Right ventricle myocardium superior (tissue), 1 donor: ENCODE data around the gene SUMF2. TPM values are rescaled to one million over a fixed set of nuclear protein-coding genes. Genes with fewer than 3 reads are reported as not detected.
A peak's percentile ranks its signal among the peaks of the same experiment; 100 is the strongest.
"Not testable (repeated sequence)": the region's sequence is repeated elsewhere in the genome, so short reads cannot be mapped to it uniquely, and the experiment has no call there.

Experiments used
- ATAC-seq: fragments of 200-7000 bp; cut with Tn5 transposase; one replicate; pipeline ENCODE4 v1.9.1; 2020; ENCODE audit warnings: mild to moderate bottlenecking; ENCODE audit not compliant: poor library complexity
- DNase-seq: peaks from one replicate; pipeline ENCODE4 v3.0.0-alpha.2; 2020
- intact Hi-C: fragments of 100-400 bp; cut with DNase I; formaldehyde crosslinking; loops from one replicate; pipeline ENCODE4 v1.11.2; 2022
- total RNA-seq: library from RNA; stranded (reverse); fragmentation: NEBNext Ultra II Directional; extraction: Animal tissue kit (Norgen Biotek cat#: 25700); gene quantifications from one replicate; pipeline ENCODE4 v1.2.1, GENCODE V29; 2021
- donor health status: DM: no; HTN: yes; CAD: no; lungs with severe emphysema.

The SUMF2 gene
- total RNA-seq, 1 donor from 2014 or later, result 28.4 TPM

DNA sequence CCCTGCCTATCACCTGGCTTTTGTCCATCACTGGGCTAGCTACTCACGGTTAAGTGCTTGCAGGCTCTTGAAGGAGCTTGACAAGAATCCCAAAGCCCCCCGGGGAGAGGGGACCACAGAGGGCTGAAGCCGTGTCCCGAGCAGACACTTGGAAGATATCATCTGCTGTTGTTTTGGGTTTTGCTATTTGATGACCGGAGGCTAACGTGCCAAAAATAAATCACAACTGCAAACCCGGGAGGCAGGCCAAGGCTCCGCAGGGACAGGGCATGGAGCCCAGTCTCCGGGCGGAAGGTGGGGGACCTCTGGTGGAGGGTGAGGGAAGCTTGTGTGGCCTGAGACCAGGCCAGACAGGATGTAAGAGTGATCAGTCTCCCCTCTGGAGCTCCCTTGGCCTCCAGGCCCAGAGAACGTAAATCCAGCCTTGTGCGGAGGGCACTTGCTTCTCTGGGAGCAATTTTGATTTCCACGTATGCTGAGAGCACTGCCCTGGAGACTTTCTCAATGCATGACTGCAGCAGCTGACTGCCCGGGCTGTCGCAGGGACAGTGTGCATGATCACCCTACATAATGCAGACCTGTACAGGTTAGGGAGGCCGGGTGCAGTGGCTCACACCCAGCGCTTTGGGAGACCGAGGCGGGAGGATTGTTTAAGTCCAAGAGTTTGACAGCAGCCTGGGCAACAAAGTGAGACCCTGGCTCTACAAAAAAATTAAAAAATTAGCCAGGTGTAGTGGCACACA is 28.9 kb downstream of the SUMF2 start, which contains the start of gene PHKG1:
PHKG1 (minus strand) TSS at position 164 of the 743 bp plus-strand sequence. CDS start 4,011 bp downstream, outside the sequence.
- intact Hi-C loops, result no loop called here
- DNase-seq (peak; percentile 90), ATAC-seq (peak; percentile 88)

DNA sequence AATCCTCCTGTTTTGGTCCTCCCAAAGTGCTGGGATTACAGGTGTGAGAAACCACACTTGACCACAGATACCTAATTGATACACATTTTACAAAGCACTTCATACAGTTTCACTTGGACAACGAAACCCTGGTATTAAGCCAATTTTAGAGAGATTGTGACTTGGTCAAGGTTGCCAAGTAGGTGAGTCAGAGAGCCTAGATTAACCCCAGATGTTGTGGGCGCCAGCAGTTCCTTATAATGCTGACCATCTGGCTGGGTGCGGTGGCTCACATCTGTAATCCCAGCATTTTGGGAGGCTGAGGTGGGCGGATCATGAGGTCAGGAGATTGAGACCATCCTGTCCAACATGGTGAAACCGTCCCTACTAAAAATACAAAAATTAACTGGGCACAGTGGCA is 33.6 kb downstream of the SUMF2 start:
- DNase-seq, result no peak
- peak; percentile 50 for ATAC-seq
- intact Hi-C loops, result no loop called here

DNA sequence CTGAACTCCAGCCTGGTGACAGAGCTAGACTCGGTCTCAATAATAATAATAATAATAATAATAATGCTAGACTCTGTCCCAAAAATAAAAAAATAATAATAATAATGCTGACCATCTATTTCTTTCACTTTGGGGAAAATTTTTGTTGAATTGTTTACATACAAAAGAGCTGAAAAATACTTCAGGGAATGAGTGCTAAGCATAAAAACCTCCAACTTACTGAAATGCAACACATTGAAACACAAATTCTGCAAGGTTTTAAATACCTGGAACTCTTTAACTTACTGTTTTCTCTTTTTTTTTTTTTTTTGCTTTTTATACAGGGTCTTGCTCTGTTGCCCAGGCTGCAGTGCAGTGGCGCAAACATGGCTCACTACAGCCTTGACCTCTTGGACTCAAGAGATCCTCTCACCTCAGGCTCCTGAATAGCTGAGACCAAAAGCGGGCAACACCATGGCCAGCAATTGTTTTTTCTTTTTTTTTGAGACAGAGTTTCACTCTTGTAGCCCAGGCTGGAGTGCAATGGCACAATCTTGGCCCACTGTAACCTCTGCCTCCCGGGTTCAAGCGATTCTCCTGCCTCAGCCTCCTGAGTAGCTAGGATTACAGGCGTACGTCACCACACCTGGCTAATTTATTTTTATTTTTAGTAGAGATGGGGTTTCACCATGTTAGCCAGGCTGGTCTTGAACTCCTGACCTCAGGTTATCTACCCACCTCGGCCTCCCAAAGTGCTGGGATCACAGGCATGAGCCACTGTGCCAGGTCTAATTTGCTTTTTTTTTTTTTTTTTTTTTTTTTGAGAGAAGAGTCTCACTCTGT is 34.3 kb downstream of the SUMF2 start:
- DNase-seq, ATAC-seq, intact Hi-C loops: not testable (repeated sequence)

DNA sequence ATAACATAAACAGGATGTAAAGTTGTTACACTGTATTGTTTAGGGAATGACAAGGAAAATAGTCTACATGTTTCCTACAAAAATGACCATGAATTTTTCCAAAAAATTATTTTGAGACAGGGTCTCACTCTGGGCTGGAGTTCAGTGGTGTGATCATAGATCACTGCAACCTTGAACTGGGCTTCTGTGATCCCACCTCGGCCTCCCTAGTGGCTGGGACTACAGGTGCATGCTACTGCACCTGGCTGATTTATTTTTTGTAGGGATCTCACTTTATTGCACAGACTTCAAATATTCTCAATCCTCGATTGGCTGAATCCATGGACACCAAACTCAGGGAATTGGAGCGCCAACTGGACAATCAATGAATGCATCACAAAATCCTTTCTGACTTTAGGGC is 35.6 kb downstream of the SUMF2 start:
- ATAC-seq (no peak), DNase-seq (no peak)
- intact Hi-C loops, result no loop called here

DNA sequence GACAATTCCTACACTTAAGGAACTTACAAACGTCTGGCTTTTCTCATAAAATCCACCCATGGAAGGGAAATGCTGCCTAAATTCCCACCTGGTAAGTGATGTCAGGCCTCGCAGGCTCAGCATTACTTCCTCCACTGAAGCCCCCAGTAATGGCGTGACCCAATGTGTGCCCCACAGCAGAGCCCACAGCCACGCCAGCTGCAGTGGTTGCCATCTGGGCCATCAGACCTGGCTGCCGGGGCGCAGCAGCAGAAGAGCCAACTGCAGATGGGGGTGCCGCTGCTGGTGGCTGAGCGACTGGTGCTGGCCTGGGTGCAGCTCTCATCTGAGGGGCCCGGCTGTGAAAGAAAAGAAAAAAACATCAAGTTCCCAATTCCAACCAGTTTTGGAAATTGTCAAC is 40.1 kb downstream of the SUMF2 start:
- ATAC-seq, DNase-seq, intact Hi-C loops: not testable (repeated sequence)

DNA sequence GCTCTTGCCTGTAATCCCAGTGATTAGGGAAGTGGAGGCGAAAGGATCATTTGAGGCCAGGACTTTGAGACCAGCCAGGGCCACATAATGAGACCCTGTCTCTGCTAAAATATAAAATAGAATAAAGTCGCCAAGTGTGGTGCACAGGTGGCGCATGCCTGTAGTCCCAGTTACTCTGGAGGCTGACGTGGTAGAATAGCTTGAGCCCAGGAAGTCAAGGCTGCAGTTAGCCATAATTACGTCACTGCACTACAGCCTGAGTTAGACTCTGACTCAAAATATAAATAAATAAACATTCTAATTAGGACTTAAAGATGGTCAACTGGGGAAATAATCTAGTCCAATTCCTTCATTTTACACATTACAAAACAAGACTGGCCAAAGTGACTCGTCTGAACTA is 41.4 kb downstream of the SUMF2 start:
- ATAC-seq, result peak; percentile 37
- no peak for DNase-seq
- intact Hi-C loops, result no loop called here

DNA sequence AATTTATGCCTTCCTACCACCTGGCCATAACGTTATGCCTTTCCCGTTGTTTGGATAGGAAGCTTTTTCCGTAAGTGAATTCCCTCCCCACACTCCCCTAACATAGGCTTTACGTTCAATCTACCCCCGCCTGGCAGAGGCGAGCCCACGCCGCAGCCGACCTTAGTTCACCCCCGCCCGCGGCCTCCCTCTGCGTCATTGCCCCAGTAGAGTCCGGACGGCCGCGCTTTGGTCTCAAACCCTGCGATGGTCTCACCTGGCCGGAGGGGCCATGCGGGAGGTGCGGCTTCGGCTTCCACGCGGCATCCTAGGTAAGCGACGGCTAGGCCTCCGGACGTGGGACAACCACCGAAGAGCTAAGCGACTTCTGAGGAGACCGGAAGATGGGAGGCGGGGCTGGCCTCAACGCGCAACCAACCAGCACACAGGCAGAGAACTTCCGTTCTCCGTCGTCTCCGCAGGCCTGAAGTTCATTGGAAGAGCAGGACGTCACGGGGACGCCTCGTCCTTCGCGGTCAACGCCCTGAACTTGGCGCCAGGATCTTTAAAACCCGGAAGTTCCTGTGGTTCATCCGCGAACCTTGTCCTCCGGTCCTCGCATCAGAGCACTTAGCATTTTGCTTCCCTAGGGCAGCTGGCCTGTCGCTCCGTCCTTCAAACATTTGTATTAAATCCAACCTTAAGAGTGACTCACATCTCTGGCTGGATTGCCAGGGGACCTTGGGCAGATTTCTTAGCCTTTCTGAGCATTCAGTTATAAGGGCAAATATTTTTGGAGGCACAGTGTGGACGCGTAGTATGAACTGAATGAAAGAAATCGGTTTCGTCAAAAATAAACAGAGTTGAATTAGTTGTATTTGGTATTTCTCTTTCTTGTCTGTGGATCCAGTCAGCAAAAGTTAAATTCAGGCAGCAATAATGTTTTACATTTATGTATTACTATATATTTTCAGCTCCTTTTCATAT is 42.3 kb downstream of the SUMF2 start, which contains the start of gene CHCHD2:
CHCHD2 (minus strand) TSS at position 369 of the 966 bp plus-strand sequence; CDS start at position 306, 63 bp downstream.
- ATAC-seq (peak; percentile 100), DNase-seq (peak; percentile 98)
- intact Hi-C loops, result no loop called here

DNA sequence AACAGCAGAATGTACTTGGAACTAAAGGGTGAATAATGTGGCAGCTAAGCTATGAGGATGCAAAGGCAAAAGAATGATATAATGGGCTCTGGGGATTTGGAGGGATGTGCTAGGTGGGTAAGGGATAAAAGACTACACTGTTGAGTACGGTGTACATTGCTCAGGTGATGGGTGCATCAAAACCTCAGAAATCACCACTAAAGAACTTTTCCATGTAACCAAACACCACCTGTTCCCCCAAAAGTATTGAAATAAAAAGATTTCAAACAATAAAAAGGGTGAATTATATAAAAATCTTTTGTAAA is 43.8 kb downstream of the SUMF2 start:
- DNase-seq, result no peak
- intact Hi-C loops, result no loop called here
- no peak for ATAC-seq

DNA sequence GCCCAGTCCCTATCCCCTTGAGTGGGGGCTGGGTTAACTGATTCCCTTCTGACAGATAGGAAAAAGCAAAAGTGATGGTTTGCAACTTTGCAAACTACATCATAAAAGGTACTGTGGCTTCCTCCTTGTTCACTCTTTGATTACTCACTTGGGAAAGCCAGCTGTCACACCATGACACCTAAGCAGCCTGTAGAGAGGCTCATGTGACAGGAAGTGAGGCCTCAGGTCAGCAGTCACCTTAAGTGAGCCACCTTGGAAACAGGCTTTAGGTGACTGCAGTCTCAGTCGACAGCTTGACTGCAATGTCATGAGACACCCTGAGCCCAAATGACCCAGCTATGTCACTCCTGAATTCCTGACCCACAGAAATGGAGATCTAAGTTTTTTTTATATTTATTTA is 46.5 kb downstream of the SUMF2 start:
- DNase-seq, result no peak
- intact Hi-C loops, result no loop called here
- no peak for ATAC-seq

DNA sequence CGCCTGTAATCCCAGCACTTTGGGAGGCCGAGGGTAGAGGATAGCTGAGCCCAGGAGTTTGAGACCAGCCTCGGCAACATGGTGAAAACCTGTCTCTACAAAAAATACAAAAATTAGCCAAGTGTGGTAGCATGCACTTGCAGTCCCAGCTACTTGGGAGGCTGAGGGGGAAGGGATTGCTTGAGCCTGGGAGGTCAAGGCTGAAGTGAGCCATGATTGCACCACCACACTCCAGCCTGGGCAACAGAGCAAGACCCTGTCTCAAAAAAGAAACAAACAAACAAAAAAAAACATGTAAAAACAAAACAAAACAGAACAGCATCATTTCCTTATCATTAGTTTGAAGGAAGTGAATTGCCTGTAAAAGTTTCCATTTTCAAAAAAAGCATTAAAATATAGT is 48.2 kb downstream of the SUMF2 start:
- ATAC-seq, DNase-seq, intact Hi-C loops: not testable (repeated sequence)

DNA sequence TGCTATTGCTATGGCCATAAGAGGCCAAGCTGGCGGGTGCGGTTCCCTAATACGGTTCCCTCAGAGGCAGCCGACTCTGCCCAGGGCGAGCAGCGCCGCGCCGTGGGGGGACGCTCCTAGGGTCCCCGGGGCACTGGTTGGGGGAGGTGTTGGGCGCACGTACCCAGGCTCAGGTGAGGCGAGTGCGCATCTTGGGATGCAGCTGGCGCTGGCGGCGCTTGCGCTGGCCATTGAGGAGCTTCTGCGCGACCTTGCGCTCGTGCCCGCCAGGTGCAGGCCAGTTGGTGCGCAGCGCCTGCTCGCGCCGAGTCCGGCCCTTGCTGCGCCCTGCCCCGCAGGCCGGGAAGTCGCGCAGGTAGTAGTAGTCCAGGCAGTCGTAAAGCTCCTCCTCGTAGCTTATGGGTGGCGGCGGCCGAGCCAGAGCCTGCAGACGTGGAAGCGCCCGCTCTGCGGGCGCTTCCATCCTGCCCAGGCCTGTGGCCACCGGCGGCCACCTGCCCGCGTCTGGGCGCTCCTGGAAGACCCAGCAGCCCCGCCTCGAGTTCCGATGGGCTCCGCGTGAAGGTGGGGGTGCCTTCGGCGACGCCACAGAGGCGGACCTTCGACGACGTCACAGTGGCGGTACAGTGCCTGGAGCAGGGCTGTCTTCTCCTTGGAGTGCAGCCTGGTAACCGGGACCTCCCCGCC is 51.9 kb downstream of the SUMF2 start, which contains the start of gene NUPR2:
NUPR2 (minus strand) TSS at position 566 of the 687 bp plus-strand sequence; CDS start at position 463, 103 bp downstream.
- peak; percentile 20 for ATAC-seq
- intact Hi-C loops, result no loop called here
- DNase-seq, result no peak

DNA sequence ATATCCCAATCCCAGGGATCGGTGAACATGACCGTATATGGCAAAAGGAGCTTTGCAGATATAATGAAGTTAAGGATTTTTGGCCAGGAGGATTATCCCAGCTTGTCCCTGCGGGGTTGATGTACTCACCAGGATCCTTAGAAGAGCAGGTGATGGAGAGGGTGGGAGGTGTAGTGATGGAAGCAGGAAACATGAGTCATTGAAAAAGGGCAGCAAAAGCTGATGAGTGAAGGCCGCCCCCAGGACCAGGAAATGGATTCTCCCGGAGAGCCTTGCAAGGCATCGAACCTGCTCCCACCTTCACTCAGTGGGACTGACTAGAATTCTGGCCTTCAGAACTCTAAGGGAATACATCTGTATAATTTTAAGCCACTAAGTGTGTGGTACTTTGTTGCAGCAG is 57.4 kb downstream of the SUMF2 start:
- intact Hi-C loops, result no loop called here
- DNase-seq (no peak), ATAC-seq (no peak)

DNA sequence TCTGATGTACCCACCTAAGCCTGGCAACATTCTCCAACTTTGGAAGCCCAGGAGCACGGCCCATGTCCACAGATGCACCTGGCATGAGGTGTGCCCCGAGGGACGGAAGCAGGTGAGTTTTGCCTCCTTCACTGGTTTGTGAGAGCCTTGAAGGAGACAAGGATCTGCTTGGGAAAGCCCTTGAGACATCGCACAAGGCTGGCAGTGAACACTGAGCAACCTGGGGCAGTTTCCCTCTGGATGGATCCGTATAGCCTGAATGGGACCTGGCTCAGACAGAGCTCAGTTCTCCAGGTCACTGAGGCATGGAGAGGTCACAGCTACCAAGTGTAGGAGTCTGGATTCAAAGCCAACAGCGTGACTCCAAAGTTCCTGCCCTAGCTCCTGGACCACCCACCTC is 60.9 kb downstream of the SUMF2 start:
- intact Hi-C loops, result no loop called here
- ATAC-seq, result no peak
- DNase-seq, result no peak

DNA sequence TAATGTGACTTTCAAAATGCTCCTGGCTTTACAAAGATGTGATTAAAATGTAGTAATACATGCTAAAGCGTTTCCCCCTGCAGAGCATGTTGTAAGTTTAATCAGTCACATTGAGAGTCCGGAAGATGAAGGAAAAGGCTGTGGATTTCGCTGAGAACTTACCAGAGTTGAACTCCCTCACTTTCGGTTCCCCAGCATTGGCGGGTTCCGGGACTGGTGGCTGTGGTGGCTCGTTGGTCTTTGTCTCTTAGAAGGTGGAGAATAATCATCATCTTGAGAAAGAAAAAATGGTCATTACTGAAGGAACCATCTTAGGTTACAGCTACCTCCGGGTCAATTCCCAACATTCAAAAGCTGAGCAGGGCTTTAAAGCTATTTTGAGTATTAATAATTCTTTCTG is 61.7 kb downstream of the SUMF2 start:
- intact Hi-C loops, result no loop called here
- DNase-seq (no peak), ATAC-seq (no peak)

DNA sequence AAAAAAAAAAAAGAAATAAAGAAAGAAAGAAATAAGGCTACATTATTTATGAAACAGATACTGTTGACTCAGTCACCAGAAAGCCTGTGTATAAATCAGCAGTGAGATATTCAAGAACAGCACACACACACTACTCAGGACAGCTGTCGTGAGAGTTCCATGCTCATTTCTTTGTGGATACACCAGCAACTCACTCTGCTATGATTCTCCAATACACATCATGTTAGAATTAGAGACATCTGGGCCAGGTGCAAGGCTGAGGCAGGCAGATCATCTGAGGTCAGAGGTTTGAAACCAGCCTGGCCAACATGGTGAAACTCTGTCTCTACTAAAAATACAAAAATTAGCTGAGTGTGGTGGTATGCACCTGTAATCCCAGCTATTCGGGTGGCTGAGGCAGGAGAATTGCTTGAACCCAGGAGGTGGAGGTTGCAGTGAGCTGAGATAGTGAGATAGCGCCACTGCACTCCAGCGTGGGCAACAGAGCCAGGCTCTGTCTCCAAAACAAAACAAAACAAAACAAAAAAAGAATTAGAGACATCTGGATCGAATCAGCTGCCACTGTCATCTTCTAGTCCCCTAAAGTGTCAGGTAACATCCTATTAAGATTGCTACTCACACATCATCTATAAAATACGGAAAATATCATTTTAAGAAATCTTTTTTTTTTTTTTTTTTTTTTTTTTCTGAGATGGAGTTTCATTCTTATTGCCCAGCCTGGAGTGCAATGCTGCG is 63.3 kb downstream of the SUMF2 start:
- DNase-seq, result no peak
- ATAC-seq, result no peak
- intact Hi-C loops, result no loop called here
